Measurements from ENCODE around the gene MORN4. TPM values are rescaled to one million over a fixed set of nuclear protein-coding genes. Genes with fewer than 3 reads are reported as not detected.

MORN4 gene
- total RNA-seq, 1 donor from 2014 or later = 16.4 TPM

DNA sequence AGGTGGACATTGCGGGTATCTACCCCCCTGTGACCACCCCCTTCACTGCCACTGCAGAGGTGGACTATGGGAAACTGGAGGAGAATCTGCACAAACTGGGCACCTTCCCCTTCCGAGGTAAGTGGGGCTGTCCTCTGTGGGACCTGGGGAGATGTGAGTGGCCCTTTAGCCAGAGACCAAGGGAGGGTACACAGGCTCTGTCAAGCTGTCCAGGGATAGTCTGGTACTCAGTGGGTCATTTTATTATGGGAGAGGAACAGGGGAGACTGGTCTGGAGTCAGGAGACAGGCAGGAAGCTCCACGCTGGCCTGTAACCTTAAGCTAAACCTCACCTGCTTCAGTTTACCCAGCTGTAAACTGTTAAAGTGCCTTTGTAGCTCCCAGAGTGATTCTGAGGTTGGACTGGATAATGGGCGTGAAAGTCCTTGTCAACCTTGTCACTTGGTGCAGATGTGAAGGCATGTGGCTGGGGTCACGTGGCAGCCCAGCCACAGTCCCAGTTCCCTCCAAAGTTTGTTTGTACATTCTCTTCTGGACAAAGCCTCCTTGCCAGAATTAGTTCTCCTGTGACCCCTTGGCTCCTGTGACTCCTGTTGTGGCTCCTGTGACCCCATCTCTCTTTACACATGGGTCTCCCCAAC, 48.4 kb downstream of the MORN4 start:
- Mint-ChIP-seq H3K4me3 (no peak overlapping the region), H3K27ac (no peak overlapping the region), H3K36me3 (no peaks in the 10 kb centered on the region), H3K9me3 (no peaks in the 10 kb centered on the region), H3K4me1 (peaks cover 8% of the 10 kb centered on the region), H3K27me3 (ENCODE audit: low read depth) (no peaks in the 10 kb centered on the region)
- TF ChIP-seq, protein P1, sequence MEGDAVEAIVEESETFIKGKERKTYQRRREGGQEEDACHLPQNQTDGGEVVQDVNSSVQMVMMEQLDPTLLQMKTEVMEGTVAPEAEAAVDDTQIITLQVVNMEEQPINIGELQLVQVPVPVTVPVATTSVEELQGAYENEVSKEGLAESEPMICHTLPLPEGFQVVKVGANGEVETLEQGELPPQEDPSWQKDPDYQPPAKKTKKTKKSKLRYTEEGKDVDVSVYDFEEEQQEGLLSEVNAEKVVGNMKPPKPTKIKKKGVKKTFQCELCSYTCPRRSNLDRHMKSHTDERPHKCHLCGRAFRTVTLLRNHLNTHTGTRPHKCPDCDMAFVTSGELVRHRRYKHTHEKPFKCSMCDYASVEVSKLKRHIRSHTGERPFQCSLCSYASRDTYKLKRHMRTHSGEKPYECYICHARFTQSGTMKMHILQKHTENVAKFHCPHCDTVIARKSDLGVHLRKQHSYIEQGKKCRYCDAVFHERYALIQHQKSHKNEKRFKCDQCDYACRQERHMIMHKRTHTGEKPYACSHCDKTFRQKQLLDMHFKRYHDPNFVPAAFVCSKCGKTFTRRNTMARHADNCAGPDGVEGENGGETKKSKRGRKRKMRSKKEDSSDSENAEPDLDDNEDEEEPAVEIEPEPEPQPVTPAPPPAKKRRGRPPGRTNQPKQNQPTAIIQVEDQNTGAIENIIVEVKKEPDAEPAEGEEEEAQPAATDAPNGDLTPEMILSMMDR (IDR thresholded peaks at IDR 0.05; ENCODE audit: unreplicated experiment) = no peak
- DNase-seq (ENCODE audit: low spot score in 2 of 2, unreplicated experiment in 2 of 2) = no peak

DNA sequence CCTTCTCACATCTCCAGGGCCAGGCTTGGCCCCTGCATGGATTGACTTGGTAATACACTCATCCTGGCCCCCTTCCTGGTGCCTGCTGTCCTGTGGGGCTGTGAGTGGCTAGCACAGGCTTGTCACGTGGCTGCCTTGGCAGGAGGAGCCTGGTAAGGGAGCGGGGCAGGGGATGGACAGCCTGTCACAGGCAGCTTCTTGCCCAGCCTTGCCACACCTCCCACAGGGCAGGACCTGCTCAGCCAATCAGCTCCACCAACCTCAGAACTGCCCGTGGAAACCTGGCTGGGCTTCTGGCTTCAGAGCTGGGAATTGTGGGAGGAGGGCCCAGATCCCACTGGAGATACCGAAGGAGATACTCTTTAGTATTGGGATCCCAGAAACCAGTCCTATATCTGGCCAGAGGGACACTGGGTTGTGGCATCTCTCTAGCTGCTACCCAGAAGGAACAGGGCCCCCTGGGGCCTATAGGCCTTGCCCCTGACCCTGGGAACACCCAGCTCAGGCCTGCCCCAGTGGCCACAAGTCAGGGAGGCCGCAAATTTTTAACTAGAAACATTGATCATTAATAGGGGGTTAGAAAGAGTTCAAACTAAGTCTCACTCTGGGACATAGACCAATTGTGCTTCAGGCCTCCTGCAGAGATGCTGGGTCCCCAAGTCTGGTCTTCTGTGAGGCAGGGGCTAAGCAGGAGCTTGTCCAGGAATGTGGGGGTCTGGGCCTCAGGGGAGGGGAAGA, 49.1 kb downstream of the MORN4 start, which contains the start of gene HOGA1:
HOGA1 (plus strand) TSS at position 330 of the 738 bp plus-strand sequence; CDS start at position 645, 315 bp downstream.
- peaks cover 6% of the 10 kb centered on the region for H3K4me1 Mint-ChIP-seq
- no peaks in the 10 kb centered on the region for H3K27me3 Mint-ChIP-seq (ENCODE audit: low read depth)
- TF ChIP-seq, protein P1 (IDR thresholded peaks at IDR 0.05; ENCODE audit: unreplicated experiment) = no peak
- no peak within 1 kb of the TSS for H3K27ac Mint-ChIP-seq
- H3K36me3 Mint-ChIP-seq = no peaks in the 10 kb centered on the region
- H3K9me3 Mint-ChIP-seq = no peaks in the 10 kb centered on the region
- no peak for DNase-seq (ENCODE audit: low spot score in 2 of 2, unreplicated experiment in 2 of 2)
- no peak within 1 kb of the TSS for H3K4me3 Mint-ChIP-seq

DNA sequence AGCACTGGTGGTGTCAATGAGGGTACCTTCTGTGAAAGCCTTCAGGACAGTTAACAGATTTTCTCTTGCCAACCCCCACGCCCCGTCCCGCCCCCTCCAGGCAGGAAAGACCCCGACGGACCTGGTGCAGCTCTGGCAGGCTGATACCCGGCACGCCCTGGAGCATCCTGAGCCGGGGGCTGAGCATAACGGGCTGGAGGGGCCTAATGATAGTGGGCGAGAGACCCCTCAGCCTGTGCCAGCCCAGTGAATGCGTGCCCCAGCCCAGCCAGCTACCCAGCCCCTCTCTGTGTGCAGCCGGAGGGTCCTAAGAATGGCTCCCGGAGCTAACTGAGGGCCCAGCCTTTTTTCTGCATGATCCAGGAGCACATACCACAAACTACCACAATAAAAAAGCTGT, 49.8 kb downstream of the MORN4 start:
- Mint-ChIP-seq H3K27me3 (ENCODE audit: low read depth) (no peaks in the 10 kb centered on the region), H3K36me3 (no peaks in the 10 kb centered on the region), H3K4me3 (no peak overlapping the region), H3K4me1 (peaks cover 6% of the 10 kb centered on the region), H3K27ac (no peak overlapping the region), H3K9me3 (no peaks in the 10 kb centered on the region)
- no peak for DNase-seq (ENCODE audit: low spot score in 2 of 2, unreplicated experiment in 2 of 2)
- TF ChIP-seq, protein P1 (IDR thresholded peaks at IDR 0.05; ENCODE audit: unreplicated experiment) = no peak

DNA sequence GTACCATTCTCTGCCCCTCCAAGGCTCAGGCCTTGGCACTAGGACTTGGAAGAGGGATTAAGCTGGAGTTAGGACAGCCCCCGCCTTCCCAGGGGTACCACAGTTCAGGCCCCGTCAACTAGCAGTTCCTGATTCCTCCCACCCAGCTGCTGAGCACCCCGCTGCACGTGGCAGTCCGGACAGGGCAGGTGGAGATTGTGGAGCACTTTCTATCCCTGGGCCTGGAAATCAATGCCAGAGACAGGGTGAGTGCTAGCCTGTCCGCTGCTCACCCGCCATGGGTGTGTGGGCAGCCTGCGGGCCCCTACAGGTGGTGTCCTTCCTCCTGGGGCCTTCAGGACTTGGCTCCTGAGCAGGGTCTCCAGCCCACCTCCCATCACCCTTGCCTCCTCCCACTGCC, 51.1 kb downstream of the MORN4 start:
- Mint-ChIP-seq H3K9me3 (no peaks in the 10 kb centered on the region), H3K4me1 (peaks cover 6% of the 10 kb centered on the region), H3K36me3 (no peaks in the 10 kb centered on the region), H3K4me3 (no peak overlapping the region), H3K27ac (no peak overlapping the region), H3K27me3 (ENCODE audit: low read depth) (no peaks in the 10 kb centered on the region)
- TF ChIP-seq, protein P1 (IDR thresholded peaks at IDR 0.05; ENCODE audit: unreplicated experiment) = no peak
- DNase-seq (ENCODE audit: low spot score in 2 of 2, unreplicated experiment in 2 of 2) = no peak

DNA sequence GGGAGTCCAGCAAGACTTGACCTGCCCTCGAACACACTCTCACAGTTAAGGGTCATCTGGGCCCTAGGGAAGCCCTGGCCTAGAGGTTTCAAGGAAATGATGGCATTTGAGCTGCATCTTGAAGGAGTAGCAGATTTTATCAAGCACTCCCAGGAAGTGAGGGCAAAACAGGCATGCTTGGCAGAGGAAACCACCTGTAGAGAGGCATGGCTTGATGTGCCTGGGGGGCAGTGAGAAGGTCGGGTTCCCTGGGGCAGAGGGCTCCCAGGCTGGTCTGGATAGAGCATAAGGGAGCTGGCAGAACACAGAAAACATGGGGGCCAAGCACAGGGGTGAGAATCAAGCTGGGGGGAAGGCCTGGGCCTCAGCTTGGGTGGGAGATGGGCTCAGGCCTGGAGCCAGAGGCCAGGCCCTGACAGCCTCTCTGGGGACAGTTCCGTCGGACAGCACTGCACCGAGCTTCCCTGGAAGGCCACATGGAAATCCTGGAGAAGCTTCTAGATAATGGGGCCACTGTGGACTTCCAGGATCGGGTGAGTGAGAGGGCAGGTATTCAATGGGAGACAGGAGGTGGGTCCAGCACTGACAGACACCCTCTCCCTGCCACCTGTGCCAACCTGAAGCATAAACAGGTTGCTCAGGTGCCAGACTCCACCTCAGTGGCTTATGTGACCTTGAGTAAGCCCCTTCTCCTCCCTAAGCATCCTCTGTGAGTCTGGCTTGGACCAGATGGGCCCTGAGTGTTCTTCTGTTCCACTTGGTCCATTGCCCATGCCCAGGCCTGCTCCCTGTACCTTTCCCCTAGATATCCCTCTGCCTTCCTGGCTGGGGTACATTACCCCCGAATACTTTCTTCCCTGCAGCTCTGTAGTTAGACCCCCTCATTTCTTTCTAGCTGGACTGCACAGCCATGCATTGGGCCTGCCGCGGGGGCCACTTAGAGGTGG, 52.6 kb downstream of the MORN4 start:
- Mint-ChIP-seq H3K4me3 (no peak overlapping the region), H3K9me3 (no peaks in the 10 kb centered on the region), H3K4me1 (peaks cover 6% of the 10 kb centered on the region), H3K27me3 (ENCODE audit: low read depth) (no peaks in the 10 kb centered on the region), H3K27ac (no peak overlapping the region), H3K36me3 (no peaks in the 10 kb centered on the region)
- no peak for DNase-seq (ENCODE audit: low spot score in 2 of 2, unreplicated experiment in 2 of 2)
- TF ChIP-seq, protein P1 (IDR thresholded peaks at IDR 0.05; ENCODE audit: unreplicated experiment) = no peak

All from mesothelial cell of epicardium (in vitro differentiated cells).